HUES64 (cell line): Measurements from ENCODE around the gene SYNE2.

Experiments
- H3K27ac ChIP-seq: 2 replicates; pipeline ENCODE4 v1.7.0; 2013; ENCODE audit warnings: low read depth, low read length, inconsistent platforms
- H3K27me3 ChIP-seq: 2 replicates; pipeline ENCODE4 v1.6.1; 2013; ENCODE audit warnings: mild to moderate bottlenecking, low read length; ENCODE audit not compliant: insufficient read depth
- H3K36me3 ChIP-seq: 2 replicates; pipeline ENCODE4 v1.6.1; 2013; ENCODE audit warnings: mild to moderate bottlenecking, low read length; ENCODE audit not compliant: insufficient read depth
- H3K4me1 ChIP-seq: 2 replicates; pipeline ENCODE4 v1.6.1; 2013; ENCODE audit warnings: mild to moderate bottlenecking, low read length, moderate library complexity; ENCODE audit not compliant: insufficient read depth
- H3K4me3 ChIP-seq: 2 replicates; pipeline ENCODE4 v1.5.1; 2013; ENCODE audit warnings: mild to moderate bottlenecking, low read length, moderate library complexity
- H3K9ac ChIP-seq: 2 replicates; pipeline ENCODE4 v1.6.1; 2013; ENCODE audit warnings: mild to moderate bottlenecking, low read depth, low read length
- H3K9me3 ChIP-seq: 2 replicates; pipeline ENCODE4 v1.6.1; 2013; ENCODE audit warnings: low read depth, low read length; ENCODE audit not compliant: insufficient read depth
- WGBS: fragments of 150-250, 120-280 bp; methylation state at CpG from one replicate; pipeline ENCODE4 v1.1.7; 2013; ENCODE audit warnings: missing lambda C conversion rate; 5-methylcytosine and 5-hydroxymethylcytosine counted together

SYNE2 gene

DNA sequence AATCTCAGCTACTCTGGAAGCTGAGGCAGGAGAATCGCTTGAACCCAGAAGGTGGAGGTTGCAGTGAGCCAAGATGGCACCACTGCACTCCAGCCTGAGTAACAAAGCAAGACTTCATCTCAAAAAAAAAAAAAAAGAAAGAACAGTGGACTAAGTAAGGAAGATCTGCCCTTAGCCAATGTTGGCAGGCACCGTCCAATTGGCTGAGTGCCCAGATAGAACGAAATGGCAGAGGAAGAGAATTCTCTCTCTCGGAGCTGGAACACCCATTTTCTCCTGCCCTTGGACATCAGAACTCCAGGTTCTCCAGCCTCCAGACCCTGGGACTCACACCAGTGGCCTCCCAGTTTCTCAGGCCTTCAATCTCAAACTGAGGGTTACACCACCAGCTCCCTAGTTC lies 391.5 kb downstream of the SYNE2 start:
- no peak overlapping the region for H3K4me3 ChIP-seq
- H3K27ac ChIP-seq, result no peak overlapping the region
- 95% methylated on average over 4 of the region's 4 CpGs for WGBS
- H3K9ac ChIP-seq, result no peak overlapping the region
- no peaks in the 10 kb centered on the region for H3K9me3 ChIP-seq
- no peaks in the 10 kb centered on the region for H3K27me3 ChIP-seq
- no peaks in the 10 kb centered on the region for H3K36me3 ChIP-seq
- no peaks in the 10 kb centered on the region for H3K4me1 ChIP-seq

DNA sequence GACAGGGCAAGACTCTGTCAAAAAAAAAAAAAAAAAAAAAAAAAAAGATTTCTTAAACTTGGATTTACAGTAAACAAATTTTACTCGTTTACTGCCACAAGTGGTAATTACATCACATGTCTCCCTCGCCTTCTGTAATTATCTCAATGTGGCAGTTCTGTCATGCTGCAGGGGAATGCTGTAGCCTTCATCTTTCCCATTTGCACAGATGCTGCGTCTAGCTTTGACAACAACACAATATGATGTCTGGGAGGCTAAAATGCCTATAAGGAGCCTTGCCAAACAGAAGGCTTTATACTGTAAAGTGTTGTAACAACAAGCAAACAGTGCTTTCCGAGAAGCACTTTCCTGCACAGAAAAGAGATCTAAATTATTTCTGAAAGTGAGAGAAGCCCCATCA lies 392.7 kb downstream of the SYNE2 start:
- no peak overlapping the region for H3K9ac ChIP-seq
- no peak overlapping the region for H3K27ac ChIP-seq
- no peak overlapping the region for H3K4me3 ChIP-seq
- WGBS, result 87% methylated on average over 4 of the region's 4 CpGs
- H3K4me1 ChIP-seq, result no peaks in the 10 kb centered on the region
- no peaks in the 10 kb centered on the region for H3K36me3 ChIP-seq
- no peaks in the 10 kb centered on the region for H3K9me3 ChIP-seq
- H3K27me3 ChIP-seq, result no peaks in the 10 kb centered on the region

DNA sequence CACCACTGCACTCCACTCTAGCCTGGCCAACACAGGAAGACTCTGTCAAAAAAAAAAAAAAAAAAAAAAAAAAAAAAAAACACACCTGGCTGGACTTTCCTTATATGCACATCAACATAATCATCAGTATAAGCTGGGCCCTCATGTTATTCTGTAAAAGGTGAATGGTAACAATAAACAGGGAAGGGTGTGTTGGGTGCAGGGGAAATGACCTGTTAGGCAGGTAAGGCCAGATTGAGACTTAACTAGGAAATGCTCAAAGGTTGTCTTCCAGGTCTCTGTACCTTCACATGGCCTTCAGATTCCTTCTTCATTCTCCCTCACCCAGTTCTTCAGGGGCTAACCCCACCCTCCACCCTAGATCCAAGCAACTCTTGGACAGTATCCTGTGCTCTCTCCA lies 393.9 kb downstream of the SYNE2 start:
- Histone ChIP-seq H3K27me3 (no peaks in the 10 kb centered on the region), H3K9ac (no peak overlapping the region), H3K9me3 (no peaks in the 10 kb centered on the region), H3K36me3 (no peaks in the 10 kb centered on the region), H3K27ac (no peak overlapping the region), H3K4me3 (no peak overlapping the region), H3K4me1 (no peaks in the 10 kb centered on the region)

DNA sequence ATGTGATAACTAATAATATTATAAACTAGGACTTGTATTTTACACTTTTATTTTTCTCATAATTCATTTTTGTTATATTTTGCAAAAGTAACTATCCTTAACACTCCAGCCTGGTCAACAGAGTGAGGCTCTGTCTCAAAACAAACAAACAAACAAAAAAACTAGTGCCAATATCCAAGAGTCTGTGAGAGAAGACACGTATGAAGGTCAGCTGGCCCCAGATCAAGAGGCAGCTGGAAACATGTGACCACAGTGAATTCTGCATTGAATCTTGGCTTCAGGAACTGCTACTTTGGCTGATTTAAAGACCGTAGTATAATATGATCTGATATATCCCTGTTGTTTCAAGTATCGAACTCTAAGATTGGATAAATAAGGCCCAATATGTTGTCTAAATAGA lies 394.4 kb downstream of the SYNE2 start:
- H3K27me3 ChIP-seq, result no peaks in the 10 kb centered on the region
- no peak overlapping the region for H3K27ac ChIP-seq
- H3K9me3 ChIP-seq, result no peaks in the 10 kb centered on the region
- 97% methylated on average over 3 of the region's 3 CpGs for WGBS
- H3K36me3 ChIP-seq, result no peaks in the 10 kb centered on the region
- H3K4me3 ChIP-seq, result no peak overlapping the region
- H3K4me1 ChIP-seq, result no peaks in the 10 kb centered on the region
- H3K9ac ChIP-seq, result no peak overlapping the region

DNA sequence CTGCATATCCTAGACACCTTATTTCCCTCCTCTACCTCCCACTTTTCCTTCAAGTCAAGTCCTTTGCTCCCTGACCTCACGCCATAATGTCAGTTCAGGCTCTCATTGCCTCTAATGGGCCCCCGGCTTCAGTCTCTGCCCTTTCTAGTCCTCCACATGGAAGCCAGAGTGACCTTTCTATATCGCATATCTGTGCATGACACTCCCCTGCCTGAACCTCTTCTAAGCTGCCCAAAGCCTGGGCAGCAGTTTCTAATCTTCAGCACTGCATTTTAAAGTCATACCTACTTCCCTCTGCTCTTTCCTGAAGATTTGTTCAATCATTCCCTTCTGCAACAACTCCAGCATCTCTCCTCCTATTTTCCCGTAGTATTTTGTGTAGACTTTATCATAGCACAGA lies 395.9 kb downstream of the SYNE2 start:
- Histone ChIP-seq H3K4me1 (no peaks in the 10 kb centered on the region), H3K36me3 (no peaks in the 10 kb centered on the region), H3K27ac (no peak overlapping the region), H3K9me3 (no peaks in the 10 kb centered on the region), H3K9ac (no peak overlapping the region), H3K27me3 (no peaks in the 10 kb centered on the region), H3K4me3 (no peak overlapping the region)
- 91% methylated on average over 3 of the region's 4 CpGs for WGBS

DNA sequence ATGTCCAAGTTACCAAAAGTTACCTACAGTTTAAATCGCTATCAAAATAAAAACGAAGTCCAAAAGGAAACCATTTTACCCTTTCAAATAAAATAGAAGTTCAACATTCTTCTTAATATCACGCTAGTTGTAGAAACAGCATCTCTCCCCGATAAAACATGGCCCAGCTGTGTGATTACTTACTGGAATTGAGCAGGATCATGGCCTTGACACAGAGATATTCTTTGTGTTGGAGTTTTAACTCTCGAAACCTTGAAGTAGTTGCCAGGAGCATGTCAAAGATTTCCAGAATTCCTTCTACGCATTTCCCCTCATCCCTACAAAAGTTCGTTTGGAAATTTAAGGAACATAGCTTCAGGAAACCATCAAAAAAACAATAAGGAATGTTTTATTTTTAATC lies 396.6 kb downstream of the SYNE2 start:
- no peaks in the 10 kb centered on the region for H3K36me3 ChIP-seq
- 98% methylated on average over 7 of the region's 7 CpGs for WGBS

DNA sequence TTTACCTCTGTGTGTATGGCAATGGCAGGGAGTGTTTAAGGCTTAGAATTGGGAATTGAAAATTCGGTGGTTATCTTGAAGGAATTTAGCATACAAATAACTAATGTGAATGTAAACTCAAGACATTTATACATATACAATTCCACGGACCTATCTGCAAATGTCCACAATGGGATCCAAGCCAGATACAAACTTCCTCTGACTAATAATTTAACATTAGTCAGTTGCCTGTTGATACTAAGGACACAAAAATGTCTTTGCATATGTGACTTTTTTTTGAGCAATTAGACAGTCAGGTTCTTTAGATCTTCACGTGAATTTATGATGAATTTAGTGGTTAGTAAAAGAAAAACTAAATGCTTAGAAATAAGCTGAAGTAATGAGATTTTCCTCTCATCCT lies 400.9 kb downstream of the SYNE2 start:
- Histone ChIP-seq H3K4me1 (no peaks in the 10 kb centered on the region; the same call in 1 of the 2 replicates), H3K4me3 (no peak overlapping the region), H3K9me3 (no peaks in the 10 kb centered on the region), H3K36me3 (no peaks in the 10 kb centered on the region), H3K27me3 (no peaks in the 10 kb centered on the region), H3K9ac (no peak overlapping the region), H3K27ac (no peak overlapping the region)
- WGBS, result 83% methylated on average over 2 of the region's 3 CpGs

More for the DNA sequence above, 396.6 kb downstream of the SYNE2 start:
- H3K4me1 ChIP-seq, result no peaks in the 10 kb centered on the region
- H3K27me3 ChIP-seq, result no peaks in the 10 kb centered on the region
- H3K9ac ChIP-seq, result no peak overlapping the region
- H3K27ac ChIP-seq, result no peak overlapping the region
- H3K9me3 ChIP-seq, result no peaks in the 10 kb centered on the region
- no peak overlapping the region for H3K4me3 ChIP-seq

DNA sequence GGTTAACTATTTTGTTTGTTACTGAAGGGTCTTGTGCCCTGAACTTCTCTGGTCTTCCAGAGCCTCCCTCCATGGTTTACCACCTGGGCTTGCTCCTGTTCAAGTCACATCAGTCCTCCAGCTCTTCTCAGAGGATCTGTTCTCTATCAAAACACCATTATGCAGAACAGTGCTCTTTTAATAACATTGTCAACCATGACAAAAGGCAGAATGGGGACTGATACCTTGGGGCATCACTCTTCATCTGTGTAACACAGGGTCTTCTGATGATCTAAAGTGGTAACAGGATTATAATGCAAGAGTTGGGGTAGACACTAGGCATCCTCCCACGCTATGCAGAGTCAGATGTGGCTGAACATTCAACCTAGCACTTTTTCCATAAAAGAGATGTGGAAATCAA lies 403.0 kb downstream of the SYNE2 start:
- no peaks in the 10 kb centered on the region; the same call in 1 of the 2 replicates for H3K4me1 ChIP-seq
- H3K9ac ChIP-seq, result no peak overlapping the region
- no peak overlapping the region for H3K4me3 ChIP-seq
- H3K27me3 ChIP-seq, result no peaks in the 10 kb centered on the region
- no peaks in the 10 kb centered on the region for H3K36me3 ChIP-seq
- no peaks in the 10 kb centered on the region for H3K9me3 ChIP-seq
- 92% methylated on average over 1 of the region's 1 CpG for WGBS
- no peak overlapping the region for H3K27ac ChIP-seq

DNA sequence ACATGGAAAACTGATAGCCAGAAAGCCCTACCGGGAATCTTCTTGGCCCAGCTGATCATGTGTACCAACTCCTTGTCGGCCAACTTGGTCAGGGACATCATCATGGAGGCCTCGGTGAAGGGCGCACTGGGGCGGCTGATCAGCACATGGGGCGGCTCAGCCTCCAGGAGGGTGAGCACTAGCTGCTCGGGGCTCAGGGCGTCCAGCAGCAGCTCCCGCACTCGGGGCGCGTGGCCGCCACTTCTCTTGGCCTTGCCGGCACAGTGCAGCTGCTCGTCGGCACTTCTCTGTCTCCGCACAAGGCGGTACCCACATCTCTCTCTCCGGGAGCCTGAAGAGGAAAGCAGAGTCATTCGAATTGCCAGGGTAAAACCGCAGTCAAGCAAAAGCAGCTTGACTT lies 407.6 kb downstream of the SYNE2 start:
- WGBS, result 96% methylated on average over 21 of the region's 21 CpGs
- H3K36me3 ChIP-seq, result no peaks in the 10 kb centered on the region
- no peak overlapping the region for H3K9ac ChIP-seq
- H3K9me3 ChIP-seq, result no peaks in the 10 kb centered on the region
- H3K4me1 ChIP-seq, result no peaks in the 10 kb centered on the region; the same call in 1 of the 2 replicates
- no peak overlapping the region for H3K4me3 ChIP-seq
- no peak overlapping the region for H3K27ac ChIP-seq
- no peaks in the 10 kb centered on the region for H3K27me3 ChIP-seq

DNA sequence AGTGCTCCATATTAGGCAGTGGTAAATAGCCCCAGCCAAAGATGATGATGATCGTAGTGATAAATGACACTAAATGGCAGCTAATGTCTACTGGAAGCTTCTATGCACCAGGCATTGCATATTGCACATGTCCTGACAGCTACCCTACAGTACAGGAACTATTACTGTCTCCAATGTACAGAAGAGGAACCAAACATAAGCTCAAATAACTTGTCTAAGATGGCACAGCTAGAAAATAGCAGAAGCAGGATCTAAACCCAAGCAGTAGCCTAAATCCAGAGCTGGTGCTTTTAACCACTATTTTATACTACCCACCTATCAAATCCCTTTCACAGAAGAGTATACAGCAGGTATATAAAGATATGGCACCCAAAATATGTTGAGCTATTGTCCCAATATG lies 412.4 kb downstream of the SYNE2 start:
- no peaks in the 10 kb centered on the region for H3K36me3 ChIP-seq
- no peaks in the 10 kb centered on the region for H3K9me3 ChIP-seq
- no peak overlapping the region for H3K9ac ChIP-seq
- no peaks in the 10 kb centered on the region for H3K27me3 ChIP-seq
- H3K27ac ChIP-seq, result no peak overlapping the region
- no peaks in the 10 kb centered on the region for H3K4me1 ChIP-seq
- no peak overlapping the region for H3K4me3 ChIP-seq
- WGBS, result 89% methylated on average over 1 of the region's 1 CpG

DNA sequence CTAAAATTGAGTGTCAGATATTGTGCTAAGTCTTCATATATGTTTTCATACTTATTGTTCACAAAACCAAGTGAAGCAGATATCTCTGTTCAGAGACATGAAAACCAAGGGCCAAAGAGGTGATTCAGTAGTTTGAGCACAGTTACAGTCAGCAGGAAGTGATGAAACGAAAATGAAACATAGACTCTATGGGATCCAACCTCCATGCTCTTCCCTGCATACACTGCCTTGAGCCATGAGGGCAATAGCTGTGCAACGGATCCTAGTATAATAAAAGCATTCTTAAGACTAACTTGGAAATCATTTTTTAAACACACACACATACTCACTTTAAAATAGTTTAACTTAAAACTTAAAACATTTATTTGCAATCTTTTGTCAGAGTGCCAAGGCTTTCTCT lies 413.4 kb downstream of the SYNE2 start:
- Histone ChIP-seq H3K36me3 (no peaks in the 10 kb centered on the region), H3K4me3 (no peak overlapping the region), H3K27me3 (no peaks in the 10 kb centered on the region), H3K27ac (no peak overlapping the region), H3K4me1 (no peaks in the 10 kb centered on the region), H3K9ac (no peak overlapping the region), H3K9me3 (no peaks in the 10 kb centered on the region)
- 92% methylated on average over 2 of the region's 2 CpGs for WGBS

DNA sequence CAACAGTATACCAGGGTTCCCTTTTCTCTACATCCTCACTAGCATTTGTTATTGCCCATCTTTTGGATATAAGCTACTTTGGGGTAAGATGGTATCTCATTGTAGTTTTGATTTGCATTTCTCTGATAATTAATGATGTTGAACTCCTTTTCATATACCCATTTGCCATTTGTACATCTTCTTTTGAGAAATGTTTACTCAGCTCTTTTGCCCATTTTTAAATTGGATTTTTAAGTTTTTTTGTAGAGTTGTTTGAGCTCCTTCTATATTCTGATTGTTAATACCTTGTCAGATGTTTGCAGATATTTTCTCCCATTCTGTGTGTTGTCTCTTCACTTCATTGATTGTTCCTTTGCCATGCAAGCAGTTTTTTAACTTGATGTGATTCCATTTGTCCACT lies 419.2 kb downstream of the SYNE2 start:
- no peaks in the 10 kb centered on the region for H3K9me3 ChIP-seq
- H3K4me1 ChIP-seq, result no peaks in the 10 kb centered on the region
- H3K27ac ChIP-seq, result no peak overlapping the region
- no peaks in the 10 kb centered on the region for H3K36me3 ChIP-seq
- H3K9ac ChIP-seq, result no peak overlapping the region
- H3K4me3 ChIP-seq, result no peak overlapping the region
- no peaks in the 10 kb centered on the region for H3K27me3 ChIP-seq
